ENCODE measurements around the gene RBCK1. TPM values are rescaled to one million over a fixed set of nuclear protein-coding genes. Genes with fewer than 3 reads are reported as not detected.
A peak's percentile ranks its signal among the peaks of the same experiment; 100 is the strongest.

RBCK1 gene
- total and polyA plus RNA-seq, 10 of the 15 experiments (the other 5 are each of a cell fraction or from before 2014, with no cell fraction given): 14.1 to 99.7 (median 76.0) TPM

DNA sequence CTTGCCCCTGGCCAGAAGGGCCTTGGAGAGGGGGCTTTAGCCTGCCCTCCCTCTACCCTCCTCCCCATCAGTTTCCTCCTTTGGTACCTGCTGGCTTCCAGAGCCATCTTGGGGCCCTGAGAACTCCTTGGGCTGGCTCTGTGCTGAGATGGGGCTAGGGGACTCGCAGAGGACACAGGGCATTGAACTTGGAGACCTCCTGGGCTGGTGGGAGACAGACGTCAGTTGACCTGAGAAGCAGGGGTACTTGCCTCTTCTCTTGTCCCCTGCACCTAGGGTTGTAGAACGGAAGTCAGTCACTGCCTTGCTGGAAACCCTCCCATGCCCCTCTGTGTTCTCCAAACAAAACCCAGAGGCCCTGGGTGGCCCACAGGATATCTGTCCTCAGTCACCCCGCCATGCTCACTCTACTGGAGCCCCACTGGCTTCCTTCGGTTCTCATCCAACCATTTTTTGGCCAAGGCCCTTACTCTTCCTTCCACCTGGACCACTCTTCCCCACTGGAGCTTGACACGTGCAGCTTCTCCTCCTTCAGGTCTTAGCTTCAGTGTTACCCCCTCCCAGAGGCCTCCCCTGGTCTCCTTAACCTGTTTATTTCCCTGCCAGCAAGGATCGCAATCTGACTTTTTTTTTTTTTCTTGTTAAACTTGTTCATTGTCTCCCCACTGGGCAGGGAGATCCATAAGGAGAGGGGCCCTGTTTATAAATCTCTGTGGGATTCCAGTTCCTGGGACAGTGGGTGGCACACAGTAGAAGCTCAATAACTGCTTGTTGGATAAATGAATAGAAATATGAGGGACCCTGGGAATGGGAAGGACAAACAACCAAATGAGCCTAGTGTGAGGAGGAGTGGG lies 971 bp downstream of the RBCK1 start:
- peaks cover 51% of the 10 kb centered on the region for H3K79me2 ChIP-seq (ENCODE audit: control insufficient read depth, insufficient read depth, low read length)
- H3K4me3 ChIP-seq: peak overlapping the region; percentile 91
- DNase-seq (ENCODE audit: low read depth, low spot score) (no peak), ATAC-seq (peak; percentile 49), FAIRE-seq (no peak)
- peak overlapping the region; percentile 82 for H3K4me2 ChIP-seq (ENCODE audit: control insufficient read depth, insufficient read depth)
- H3K9me3 ChIP-seq (replicated peaks; ENCODE audit: control insufficient read depth, insufficient read depth, low read length): no peaks in the 10 kb centered on the region; the same call in 2 of the 3 replicates
- ChIA-PET RAD21 (ENCODE audit: unreplicated experiment) (interaction anchor here (1.0 to 1.2 kb wide), 2 partner anchors 22 to 51 kb away, joined by 3 to 4 read pairs; no protein-coding TSS in a partner anchor), CTCF (interaction anchor here (1.2 to 1.6 kb wide), 3 partner anchors 24 to 55 kb away, joined by 3 to 4 read pairs (median 3); no protein-coding TSS in a partner anchor), POLR2A (interaction anchor here (1.0 kb wide), 1 partner anchor 51 kb away, joined by 3 read pairs; no protein-coding TSS in a partner anchor), SMC1A (ENCODE audit: uncharacterized antibody, unreplicated experiment) (interaction anchor here (0.6 to 0.9 kb wide), 2 partner anchors 49 to 69 kb away, joined by 3 to 4 read pairs; no protein-coding TSS in a partner anchor)
- intact Hi-C loops (cut with micrococcal nuclease; ENCODE audit: unreplicated experiment): no loop called here
- H3K27ac ChIP-seq (ENCODE audit: control insufficient read depth, insufficient read depth): peak overlapping the region; percentile 97
- peak overlapping the region; percentile 99 for H3K9ac ChIP-seq (ENCODE audit: control insufficient read depth, insufficient read depth, low read length)
- 7% methylated on average over 7 of the region's 7 CpGs for WGBS (ENCODE audit: insufficient coverage, insufficient replicate concordance, low lambda C conversion rate, missing lambda C conversion rate)
- no peaks in the 10 kb centered on the region; a peak in 1 of 4 replicates for H3K27me3 ChIP-seq (replicated peaks in 1 of 2; ENCODE audit: control insufficient read depth in 2 of 2, insufficient read depth in 2 of 2, low read length in 1 of 2)
- no peak overlapping the region for H2AFZ ChIP-seq (ENCODE audit: control insufficient read depth, low read depth, low read length)
- in situ Hi-C loops (cut with MboI): no loop called here
- no TSS peak for BruUV-seq (replicated peaks)
- H3K4me1 ChIP-seq (ENCODE audit: control insufficient read depth, insufficient read depth, low read length): peaks cover 5% of the 10 kb centered on the region; the same call in 1 of the 2 replicates
- no peaks in the 10 kb centered on the region for H4K20me1 ChIP-seq (ENCODE audit: control insufficient read depth, insufficient read depth)
- 0 out of 4 replicates have a peak, but pooled peaks cover 0 to 13% of the 10 kb centered on the region in 2 experiments for H3K36me3 ChIP-seq (ENCODE audit: control insufficient read depth in 2 of 2, insufficient read depth in 2 of 2, low read length in 1 of 2)
- TF ChIP-seq, protein P1, sequence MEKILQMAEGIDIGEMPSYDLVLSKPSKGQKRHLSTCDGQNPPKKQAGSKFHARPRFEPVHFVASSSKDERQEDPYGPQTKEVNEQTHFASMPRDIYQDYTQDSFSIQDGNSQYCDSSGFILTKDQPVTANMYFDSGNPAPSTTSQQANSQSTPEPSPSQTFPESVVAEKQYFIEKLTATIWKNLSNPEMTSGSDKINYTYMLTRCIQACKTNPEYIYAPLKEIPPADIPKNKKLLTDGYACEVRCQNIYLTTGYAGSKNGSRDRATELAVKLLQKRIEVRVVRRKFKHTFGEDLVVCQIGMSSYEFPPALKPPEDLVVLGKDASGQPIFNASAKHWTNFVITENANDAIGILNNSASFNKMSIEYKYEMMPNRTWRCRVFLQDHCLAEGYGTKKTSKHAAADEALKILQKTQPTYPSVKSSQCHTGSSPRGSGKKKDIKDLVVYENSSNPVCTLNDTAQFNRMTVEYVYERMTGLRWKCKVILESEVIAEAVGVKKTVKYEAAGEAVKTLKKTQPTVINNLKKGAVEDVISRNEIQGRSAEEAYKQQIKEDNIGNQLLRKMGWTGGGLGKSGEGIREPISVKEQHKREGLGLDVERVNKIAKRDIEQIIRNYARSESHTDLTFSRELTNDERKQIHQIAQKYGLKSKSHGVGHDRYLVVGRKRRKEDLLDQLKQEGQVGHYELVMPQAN (conservative IDR thresholded peaks at IDR 0.05): no peak
- TF ChIP-seq, protein P2, sequence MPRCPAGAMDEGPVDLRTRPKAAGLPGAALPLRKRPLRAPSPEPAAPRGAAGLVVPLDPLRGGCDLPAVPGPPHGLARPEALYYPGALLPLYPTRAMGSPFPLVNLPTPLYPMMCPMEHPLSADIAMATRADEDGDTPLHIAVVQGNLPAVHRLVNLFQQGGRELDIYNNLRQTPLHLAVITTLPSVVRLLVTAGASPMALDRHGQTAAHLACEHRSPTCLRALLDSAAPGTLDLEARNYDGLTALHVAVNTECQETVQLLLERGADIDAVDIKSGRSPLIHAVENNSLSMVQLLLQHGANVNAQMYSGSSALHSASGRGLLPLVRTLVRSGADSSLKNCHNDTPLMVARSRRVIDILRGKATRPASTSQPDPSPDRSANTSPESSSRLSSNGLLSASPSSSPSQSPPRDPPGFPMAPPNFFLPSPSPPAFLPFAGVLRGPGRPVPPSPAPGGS (IDR thresholded peaks at IDR 0.05; ENCODE audit: borderline replicate concordance, insufficient read depth, low read depth, low read length, poor library complexity, severe bottlenecking): no peak
- no peak for TF ChIP-seq ZNF622 (IDR thresholded peaks at IDR 0.05)
- TF ChIP-seq, protein P3, sequence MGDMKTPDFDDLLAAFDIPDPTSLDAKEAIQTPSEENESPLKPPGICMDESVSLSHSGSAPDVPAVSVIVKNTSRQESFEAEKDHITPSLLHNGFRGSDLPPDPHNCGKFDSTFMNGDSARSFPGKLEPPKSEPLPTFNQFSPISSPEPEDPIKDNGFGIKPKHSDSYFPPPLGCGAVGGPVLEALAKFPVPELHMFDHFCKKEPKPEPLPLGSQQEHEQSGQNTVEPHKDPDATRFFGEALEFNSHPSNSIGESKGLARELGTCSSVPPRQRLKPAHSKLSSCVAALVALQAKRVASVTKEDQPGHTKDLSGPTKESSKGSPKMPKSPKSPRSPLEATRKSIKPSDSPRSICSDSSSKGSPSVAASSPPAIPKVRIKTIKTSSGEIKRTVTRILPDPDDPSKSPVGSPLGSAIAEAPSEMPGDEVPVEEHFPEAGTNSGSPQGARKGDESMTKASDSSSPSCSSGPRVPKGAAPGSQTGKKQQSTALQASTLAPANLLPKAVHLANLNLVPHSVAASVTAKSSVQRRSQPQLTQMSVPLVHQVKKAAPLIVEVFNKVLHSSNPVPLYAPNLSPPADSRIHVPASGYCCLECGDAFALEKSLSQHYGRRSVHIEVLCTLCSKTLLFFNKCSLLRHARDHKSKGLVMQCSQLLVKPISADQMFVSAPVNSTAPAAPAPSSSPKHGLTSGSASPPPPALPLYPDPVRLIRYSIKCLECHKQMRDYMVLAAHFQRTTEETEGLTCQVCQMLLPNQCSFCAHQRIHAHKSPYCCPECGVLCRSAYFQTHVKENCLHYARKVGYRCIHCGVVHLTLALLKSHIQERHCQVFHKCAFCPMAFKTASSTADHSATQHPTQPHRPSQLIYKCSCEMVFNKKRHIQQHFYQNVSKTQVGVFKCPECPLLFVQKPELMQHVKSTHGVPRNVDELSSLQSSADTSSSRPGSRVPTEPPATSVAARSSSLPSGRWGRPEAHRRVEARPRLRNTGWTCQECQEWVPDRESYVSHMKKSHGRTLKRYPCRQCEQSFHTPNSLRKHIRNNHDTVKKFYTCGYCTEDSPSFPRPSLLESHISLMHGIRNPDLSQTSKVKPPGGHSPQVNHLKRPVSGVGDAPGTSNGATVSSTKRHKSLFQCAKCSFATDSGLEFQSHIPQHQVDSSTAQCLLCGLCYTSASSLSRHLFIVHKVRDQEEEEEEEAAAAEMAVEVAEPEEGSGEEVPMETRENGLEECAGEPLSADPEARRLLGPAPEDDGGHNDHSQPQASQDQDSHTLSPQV (IDR thresholded peaks at IDR 0.05): no peak
- peak; percentile 62 for TF ChIP-seq YY1 (IDR thresholded peaks at IDR 0.05; ENCODE audit: low read depth, low read length)
- peak; percentile 15; the same call in 1 of the 2 replicates for TF ChIP-seq GATAD2B (conservative IDR thresholded peaks at IDR 0.05; ENCODE audit: low read depth)
- no peak for TF ChIP-seq CEBPB (IDR thresholded peaks at IDR 0.05; ENCODE audit: borderline replicate concordance in 1 of 2, low read depth in 2 of 2, low read length in 2 of 2)
- TF ChIP-seq RUNX3 (IDR thresholded peaks at IDR 0.05; ENCODE audit: low read length): no peak
- no peak for TF ChIP-seq MYC (IDR thresholded peaks at IDR 0.05; ENCODE audit: insufficient read depth, insufficient read length, insufficient replicate concordance, low read length, severe bottlenecking)
- no peak for TF ChIP-seq RBBP5 (conservative IDR thresholded peaks at IDR 0.05)
- TF ChIP-seq, protein P4, sequence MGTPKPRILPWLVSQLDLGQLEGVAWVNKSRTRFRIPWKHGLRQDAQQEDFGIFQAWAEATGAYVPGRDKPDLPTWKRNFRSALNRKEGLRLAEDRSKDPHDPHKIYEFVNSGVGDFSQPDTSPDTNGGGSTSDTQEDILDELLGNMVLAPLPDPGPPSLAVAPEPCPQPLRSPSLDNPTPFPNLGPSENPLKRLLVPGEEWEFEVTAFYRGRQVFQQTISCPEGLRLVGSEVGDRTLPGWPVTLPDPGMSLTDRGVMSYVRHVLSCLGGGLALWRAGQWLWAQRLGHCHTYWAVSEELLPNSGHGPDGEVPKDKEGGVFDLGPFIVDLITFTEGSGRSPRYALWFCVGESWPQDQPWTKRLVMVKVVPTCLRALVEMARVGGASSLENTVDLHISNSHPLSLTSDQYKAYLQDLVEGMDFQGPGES (IDR thresholded peaks at IDR 0.05): no peak

Data from GM12878 (cell line).